Stimulated activated CD4-positive, alpha-beta T cell treated with anti-CD3 and anti-CD28 coated beads, Interleukin-4, amount 100 ng/mL, for 48 hours (primary cell): ENCODE data around the gene PLG.
"Not testable (repeated sequence)": the region's sequence is repeated elsewhere in the genome, so short reads cannot be mapped to it uniquely, and the experiment has no call there.

ENCODE experiments used
- DNase-seq, 2 donors: peaks; one replicate each; pipeline ENCODE4 v3.0.0-alpha.2; 2020; ENCODE audit warnings: low read depth in 2 of 2

PLG gene

DNA sequence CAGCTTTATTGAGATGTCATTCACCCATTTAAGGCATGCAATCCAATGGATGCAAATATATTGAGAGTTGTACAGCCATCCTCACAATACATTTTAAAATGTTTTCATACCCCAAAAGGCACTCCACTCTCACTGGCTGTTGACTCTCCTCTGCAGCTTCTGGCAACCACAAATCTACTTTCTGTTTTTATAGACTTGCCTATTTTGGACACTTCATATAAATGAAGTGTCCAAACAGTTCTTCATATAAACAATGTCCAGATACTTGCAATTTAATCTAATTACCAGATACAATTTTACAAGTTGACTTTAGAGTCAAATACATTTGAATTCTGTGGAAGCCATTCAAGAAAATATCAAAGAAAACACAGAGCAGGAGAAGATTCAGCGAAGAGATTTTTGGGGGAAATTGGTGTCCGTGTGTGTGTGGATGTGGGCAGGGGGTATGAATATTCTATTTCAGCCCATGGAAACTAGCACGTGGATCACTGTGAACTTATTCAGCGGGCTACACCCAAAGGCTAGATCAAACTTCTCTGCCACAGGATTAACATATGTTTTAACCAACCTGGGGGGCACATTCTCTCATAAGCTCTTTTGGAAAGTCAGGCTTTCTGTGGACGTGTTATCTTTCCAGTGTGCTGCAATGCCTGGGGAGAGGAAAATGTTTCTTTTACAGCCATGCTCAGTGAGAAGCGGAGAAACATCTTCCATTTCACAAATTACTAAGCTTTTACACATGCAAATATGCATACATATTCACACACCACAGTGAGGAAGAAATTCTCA, 73.9 kb downstream of the PLG start:
- DNase-seq = no peak

DNA sequence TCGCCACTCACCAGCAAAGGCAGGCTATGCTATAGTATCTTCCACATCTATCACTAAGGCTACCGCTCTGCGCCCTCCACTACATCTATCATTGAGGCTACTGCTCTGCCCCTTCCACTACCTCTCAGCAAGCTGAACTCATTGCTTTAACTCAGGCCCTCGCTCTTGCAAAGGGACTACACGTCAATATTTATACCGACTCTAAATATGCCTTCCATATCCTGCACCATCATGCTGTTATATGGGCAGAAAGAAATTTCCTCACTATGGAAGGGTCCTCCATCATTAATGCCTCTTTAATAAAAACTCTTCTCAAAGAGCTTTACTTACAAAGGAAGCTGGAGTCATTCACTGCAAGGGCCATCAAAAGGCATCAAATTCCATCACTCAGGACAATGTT, 77.1 kb downstream of the PLG start:
- DNase-seq = not testable (repeated sequence)

DNA sequence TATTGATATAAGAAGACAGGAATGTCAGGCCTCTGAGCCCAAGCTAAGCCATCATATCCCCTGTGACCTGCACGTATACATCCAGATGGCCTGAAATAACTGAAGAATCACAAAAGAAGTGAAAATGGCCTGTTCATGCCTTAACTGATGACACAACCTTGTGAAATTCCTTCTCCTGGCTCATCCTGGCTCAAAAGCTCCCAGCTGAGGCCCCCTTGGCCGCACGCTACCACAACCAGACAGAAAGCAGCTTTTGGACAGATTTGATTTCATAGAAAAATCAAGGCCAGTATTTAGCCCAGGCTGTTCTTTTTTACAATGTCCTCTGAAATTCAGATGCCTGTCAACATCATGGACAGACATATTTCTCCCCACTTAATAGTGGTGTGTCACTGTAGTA, 78.6 kb downstream of the PLG start:
- not testable (repeated sequence) for DNase-seq

DNA sequence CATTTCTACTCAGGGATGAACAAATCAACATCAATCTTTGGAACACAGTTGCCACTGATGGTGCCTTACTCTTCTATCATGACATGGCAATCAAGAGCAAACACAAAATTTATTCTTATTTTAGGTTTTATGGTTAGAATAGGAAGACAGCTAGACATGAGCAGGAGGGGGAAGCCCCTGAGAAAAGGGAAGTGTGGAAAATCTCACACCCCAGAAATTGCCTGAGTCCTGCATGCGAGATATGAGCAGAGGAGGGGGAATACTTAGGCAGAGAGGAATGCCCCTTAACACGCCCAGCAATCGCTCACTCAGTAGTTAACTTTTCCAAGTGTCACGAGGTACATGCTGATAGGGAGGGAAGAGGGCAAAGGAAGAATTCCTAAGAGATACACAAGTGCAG, 79.3 kb downstream of the PLG start:
- no peak for DNase-seq

DNA sequence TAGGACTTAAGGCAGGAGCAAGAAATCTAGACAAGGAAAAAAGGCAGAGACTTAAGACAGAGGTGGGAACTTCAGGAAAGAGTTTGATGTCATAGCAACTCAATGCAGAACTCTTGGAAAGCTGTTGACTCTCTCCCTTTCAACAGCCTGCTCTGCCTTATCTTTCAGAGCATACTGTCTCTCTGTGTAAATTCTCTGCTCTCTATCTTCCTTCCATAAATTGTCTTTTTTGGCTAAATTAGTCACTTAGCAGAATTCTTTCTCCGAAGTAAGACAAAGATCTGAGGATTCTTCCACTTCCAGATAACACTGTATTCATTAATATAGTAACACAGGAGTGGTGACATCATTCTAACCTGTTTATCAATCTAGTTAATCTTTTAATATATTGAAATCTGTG, 80.2 kb downstream of the PLG start:
- DNase-seq = no peak

DNA sequence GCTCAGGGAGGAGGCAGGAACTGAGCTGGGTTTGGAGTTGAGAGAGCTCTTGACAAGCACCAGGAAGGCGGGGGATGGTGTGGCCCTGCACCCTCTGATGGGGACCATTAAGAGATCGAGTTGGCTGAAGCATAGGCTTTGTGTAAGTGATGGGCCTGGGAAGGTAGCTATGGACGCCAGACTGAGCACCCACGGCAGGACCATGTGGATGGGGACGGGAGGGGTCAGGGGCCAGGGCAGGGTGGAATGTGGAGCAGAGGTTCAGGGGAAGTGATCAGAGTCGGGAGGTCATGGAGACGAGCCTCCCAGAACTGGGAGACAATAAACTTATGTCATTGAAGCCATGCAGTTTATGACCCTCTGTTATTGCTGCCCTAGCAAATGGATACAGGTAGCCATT, 81.7 kb downstream of the PLG start:
- DNase-seq = no peak

DNA sequence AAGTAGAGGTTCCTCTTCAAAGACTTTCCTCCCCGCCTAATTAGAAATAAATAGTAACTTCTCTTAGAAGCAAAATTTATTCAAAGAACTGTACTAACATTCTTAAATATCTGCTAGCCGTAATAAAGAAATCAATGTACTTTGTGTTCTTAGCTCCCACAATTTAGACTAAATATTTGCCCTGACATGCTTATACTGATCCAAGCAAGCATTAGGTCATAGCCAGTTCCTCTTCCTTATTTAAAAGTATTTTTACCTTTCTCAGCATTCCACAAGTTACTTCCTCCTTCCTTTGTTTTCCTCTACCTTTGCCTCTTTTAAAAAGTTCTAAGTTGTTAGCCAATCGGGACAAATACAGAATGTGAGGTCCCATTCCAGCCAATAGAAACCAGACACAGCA, 86.1 kb downstream of the PLG start:
- not testable (repeated sequence) for DNase-seq

DNA sequence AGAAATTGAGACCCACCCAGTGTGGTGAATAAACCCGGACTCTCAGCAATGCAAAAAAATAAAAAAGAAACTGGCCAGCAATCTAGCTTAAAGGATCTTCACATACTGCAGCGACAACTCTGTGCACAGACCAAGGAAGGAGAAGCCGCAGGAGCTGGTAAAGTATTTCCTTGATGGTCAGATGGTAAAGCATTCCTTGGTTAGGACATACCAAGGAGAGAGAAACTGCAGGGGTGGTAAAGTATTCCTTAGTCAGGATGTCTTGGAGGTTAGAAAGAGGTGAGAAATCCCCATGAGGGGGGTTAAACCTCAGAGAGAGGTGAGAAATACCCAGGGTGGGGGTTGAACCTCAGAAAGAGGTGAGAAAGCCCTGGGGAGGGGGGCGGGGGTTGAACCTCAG, 86.8 kb downstream of the PLG start:
- no peak for DNase-seq

DNA sequence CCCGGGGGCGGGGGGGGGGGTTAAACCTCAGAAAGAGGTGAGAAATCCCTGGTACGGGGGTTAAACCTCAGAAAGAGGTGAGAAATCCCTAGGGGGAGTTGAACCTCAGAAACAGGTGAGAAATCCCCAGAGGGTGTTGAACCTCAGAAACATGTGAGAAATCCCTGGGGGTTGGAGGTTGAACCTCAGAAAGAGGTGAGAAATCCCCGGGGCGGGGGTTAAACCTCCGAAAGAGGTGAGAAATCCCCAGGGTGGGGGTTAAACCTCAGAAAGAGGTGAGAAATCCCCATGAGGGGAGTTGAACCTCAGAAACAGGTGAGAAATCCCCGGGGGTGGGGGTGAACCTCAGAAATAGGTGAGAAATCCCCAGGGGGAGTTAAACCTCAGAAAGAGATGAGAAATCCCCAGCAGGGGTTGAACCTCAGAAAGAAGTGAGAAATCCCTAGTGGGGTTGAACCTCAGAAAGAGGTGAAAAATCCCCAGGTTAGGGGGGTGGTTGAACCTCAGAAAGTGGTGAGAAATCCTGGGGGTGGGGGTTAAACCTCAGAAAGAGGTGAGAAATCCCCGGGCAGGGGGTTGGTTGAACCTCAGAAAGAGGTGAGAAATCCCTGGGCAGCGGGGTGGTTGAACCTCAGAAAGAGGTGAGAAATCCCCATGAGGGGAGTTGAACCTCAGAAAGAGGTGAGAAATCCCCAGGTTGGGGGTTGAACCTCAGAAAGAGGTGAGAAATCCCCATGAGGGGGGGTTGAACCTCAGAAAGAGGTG, 87.4 kb downstream of the PLG start:
- no peak for DNase-seq

DNA sequence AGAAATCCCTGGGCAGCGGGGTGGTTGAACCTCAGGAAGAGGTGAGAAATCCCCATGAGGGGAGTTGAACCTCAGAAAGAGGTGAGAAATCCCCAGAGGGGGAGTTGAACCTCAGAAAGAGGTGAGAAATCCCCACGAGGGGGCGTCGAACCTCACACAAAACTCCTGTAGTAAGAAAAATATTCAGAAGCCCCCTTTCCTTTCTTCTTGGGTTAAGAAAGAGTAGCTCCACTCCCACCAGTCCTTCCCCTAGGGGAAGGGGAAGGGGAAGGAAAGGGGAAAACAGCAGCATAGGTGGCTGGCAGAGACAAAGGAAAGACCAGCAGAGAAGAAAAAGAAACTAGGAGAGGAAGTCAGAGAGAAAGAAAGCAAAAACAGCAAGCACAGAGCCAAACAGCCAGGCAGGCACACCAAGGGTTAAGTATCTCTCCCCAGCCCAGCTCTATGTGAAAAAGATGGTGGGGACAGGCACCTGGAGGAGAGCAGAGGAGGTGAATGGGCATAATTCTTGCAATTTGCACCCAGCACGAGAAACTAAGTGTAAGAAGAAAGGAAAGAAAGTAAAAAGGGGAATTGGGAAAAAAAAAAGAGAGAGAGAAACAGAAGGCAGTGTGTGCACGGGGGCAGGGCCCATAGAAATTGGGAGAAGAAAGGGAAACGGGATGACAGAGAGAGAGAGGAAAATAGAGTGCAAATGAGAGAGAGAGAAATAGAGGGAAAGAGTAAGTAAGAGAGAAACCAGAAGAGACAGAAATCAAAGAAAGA, 88.2 kb downstream of the PLG start:
- DNase-seq = no peak

DNA sequence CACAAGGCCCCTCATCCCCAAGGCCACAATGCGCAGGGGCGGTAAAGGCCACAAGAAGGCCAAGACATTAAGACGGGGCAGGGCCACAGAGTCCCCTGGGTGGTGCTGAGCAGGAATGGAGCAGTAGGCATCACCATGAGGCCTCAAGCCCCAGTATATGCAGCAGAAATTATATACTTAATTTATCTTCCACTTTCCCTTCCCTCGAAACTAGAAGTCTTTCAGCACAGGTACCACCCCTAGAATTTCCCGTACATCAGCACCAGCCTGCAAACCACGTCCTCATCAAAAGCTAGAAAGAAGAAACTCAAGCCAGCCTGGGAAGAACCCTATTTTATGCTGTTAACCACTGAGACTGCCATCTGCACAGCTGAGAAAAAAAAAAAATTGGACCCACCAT, 89.4 kb downstream of the PLG start:
- DNase-seq = no peak

DNA sequence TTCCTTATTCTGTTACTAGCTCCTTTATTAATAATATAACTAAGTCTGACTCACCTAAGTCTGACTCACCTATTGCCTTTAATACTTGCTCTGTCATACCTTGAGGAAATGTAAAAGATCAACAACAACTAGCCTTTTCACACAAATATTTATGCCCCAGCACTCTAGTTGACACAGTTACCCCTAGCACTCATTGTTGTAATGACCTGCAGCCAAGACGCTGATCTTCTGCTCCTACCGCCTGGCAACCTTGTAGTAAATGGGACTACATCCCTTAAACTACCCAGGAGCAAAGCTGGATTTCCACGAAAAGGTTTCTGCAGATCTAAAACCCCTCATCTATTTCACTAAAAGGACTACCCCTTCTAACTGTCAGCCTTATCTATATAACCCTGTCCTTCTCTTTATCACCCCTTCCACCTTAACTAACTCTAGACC, 90.0 kb downstream of the PLG start:
- no peak for DNase-seq

DNA sequence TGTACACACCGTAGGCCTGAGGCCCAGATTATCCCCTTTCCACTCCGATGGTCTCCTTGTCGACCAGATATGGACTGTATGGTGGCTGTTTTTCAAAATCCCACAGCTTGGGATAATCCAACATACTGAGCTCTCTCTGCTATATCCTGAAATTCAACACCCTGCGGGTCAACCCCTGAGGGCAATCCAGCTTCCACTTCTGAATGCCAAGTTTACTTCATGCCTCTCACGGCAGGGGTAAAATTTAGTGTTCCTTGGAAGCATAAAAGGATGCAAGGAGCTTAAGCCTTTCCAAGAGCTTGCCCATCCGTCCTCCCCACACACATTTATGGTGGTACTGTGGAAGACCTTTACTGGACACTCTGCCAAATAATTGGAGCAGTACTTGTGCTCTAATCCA, 90.7 kb downstream of the PLG start:
- DNase-seq = no peak

DNA sequence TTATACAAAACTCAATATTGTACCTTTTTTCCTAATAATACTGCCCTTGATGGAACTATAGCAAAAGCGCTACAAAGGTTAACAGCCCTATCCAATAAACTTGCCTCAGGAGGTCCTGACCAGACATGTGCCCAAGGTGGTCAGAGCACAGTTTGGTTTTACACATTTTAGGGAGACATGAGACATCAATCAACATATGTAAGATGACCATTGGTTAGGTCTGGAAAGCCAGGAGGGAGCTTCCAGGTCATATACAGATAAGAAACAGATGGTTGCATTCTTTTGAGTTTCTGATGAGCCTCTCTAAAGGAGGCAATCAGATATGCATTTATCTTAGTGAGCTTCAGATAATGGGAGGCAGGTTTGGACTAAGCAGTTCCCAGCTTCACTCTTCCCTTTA, 91.6 kb downstream of the PLG start:
- no peak for DNase-seq

DNA sequence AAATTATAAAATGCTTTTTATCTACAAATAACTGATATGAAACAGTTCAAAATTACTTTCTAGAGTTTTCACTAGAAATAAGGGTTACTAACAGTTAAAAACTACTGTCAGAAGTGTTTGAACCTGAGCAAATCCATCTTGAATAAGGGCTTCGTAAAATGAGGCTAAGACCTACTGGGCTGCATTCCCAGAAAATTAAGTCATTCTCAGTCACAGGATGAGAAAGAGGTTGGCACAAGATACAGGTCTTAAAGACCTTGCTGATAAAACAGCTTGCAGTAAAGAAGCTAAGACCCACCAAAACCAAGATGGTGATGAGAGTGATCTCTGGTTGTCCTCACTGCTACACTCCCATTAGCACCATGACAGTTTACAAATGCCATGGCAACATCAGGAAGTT, 93.7 kb downstream of the PLG start:
- no peak for DNase-seq

DNA sequence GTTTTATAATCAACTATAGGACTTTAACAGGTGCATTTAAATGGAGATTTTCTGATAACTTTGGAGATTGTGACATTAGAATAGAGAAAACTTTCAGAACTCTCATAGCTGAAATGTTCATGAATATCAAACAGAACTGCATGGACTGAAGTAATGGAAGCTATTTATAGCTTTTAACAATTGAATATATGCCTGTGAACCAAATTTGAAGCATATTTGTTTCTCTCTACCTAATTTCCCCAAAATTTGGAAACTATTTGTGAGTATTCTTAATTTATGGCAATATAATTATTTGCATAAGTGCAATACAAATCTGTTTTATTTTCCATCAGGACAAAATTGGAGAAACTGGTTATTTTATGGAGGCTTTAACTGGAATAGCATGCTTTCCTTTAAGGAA, 96.6 kb downstream of the PLG start:
- no peak for DNase-seq

DNA sequence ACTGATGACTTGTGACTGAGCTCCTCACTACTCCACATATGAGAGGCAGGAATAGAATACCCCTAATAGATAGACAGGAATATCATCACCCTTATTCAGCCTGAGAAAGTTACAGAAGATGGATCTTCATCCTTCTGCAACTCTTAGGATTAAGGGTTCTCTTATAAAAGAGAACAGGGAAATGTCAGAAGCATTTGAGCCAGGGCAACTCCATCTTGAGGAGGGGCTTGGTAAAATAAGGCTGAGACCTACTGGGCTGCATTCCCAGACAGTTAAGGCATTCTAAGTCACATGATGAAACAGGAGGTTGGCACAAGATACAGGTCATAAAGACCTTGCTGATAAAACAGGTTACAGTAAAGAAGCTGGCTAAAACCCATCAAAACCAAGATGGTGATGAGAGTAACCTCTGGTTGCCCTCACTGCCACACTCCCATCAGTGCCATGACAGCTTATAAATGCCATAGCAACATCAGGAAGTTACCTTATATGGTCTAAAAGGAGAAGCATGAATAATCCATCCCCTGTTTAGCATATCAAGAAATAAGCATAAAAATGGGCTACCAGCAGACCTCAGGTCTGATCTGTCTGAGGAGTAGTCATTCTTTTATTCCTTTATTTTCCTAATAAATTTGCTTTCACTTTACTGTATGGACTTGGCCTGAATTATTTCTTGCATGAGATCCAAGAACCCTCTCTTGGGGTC, 97.9 kb downstream of the PLG start:
- DNase-seq = no peak

DNA sequence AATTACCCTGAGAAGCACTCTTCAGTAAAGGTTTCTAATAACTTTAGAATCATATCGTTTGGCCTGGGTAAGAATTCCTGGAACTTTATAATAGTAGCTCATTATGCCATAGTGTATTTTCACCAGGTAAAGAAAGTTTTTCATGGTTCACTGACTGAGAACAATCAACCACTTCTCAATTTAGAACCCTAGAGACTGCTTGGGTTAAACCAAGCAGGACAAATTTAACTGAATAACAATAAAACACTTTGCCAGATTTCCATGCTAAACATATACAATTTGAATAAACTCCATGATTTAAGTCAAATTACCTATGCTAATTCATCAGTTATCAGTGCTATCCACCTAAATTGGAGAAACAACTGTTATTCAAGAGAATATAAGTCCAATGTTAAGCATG, 99.4 kb downstream of the PLG start:
- no peak for DNase-seq

DNA sequence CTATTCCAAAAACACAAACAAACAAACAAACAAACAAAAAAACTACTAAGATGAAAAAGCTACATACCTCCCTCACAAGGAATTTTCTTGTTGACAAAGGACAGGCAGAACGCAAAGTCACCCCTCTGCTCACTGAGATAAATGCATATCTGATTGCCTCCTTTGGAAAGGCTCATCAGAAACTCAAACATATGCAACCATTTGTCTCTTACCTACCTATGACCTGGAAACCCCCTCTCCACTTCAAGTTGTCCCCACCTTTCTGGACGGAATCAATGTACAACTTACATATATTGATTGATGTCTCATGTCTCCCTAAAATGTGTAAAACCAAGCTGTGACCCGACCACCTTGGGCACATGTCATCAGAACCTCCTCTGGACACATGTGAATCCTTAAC, 100.0 kb downstream of the PLG start:
- DNase-seq = not testable (repeated sequence)
